Measurements from ENCODE around the gene TRIM52. TPM values are rescaled to one million over a fixed set of nuclear protein-coding genes. Genes with fewer than 3 reads are reported as not detected.

TRIM52 gene
- total and polyA plus RNA-seq, 2 of the 13 experiments (the other 11 are each of a cell fraction or from before 2014, with no cell fraction given): 7.2 to 11.6 TPM

DNA sequence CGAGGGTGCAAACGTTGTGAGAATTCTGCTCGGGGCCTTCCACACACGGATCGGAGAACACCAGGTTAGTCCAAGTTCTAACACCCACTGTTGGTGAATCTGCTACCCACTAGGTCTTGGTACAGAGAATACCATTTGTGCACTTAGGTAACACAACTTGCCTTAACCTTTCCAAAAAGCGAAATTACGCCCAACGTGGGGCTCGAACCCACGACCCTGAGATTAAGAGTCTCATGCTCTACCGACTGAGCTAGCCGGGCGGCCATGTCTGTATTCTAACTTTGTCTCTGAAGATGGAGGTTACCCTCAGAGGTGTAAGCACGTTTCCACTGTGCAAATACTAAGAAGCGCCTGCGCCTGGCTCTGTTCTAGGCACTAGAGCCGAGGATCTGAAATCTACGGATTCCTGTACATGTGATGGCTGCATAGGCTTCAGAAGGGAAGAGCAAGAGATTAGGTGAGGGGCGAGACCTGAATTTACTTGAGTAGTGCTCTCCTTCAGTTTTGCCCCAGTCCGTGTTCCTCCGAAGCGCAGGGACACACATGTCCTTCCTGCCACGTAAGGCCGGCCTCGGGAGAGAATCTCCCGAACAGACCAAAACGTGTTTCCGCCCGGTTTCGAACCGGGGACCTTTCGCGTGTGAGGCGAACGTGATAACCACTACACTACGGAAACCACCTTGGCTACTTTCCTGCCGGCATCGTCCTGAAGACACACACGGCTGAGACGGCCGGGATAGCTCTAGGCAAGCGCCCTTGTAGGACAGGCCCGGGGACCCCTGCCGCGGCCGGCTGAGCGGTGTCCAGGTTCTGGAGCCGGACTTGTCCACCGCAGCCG lies 38.9 kb downstream of the TRIM52 start (continued):
- TF ChIP-seq, protein P1, sequence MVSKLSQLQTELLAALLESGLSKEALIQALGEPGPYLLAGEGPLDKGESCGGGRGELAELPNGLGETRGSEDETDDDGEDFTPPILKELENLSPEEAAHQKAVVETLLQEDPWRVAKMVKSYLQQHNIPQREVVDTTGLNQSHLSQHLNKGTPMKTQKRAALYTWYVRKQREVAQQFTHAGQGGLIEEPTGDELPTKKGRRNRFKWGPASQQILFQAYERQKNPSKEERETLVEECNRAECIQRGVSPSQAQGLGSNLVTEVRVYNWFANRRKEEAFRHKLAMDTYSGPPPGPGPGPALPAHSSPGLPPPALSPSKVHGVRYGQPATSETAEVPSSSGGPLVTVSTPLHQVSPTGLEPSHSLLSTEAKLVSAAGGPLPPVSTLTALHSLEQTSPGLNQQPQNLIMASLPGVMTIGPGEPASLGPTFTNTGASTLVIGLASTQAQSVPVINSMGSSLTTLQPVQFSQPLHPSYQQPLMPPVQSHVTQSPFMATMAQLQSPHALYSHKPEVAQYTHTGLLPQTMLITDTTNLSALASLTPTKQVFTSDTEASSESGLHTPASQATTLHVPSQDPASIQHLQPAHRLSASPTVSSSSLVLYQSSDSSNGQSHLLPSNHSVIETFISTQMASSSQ (IDR thresholded peaks at IDR 0.05; ENCODE audit: low read depth): 0 out of 2 replicates have a peak, but pooled peaks have one; percentile 44
- TF ChIP-seq, protein P1 (CRISPR knock-in tag; IDR thresholded peaks at IDR 0.05; ENCODE audit: borderline replicate concordance): 0 out of 2 replicates have a peak, but pooled peaks have one; percentile 29
- TF ChIP-seq ARNTL (CRISPR knock-in tag; IDR thresholded peaks at IDR 0.05): peak; percentile 33; the same call in 1 of the 2 replicates
- no peak for TF ChIP-seq PAX8 (CRISPR knock-in tag; IDR thresholded peaks at IDR 0.05; ENCODE audit: borderline replicate concordance)
- peak; percentile 66; the same call in 1 of the 2 replicates for TF ChIP-seq ZFP62 (CRISPR knock-in tag; IDR thresholded peaks at IDR 0.05)
- TF ChIP-seq ZNF17 (CRISPR knock-in tag; IDR thresholded peaks at IDR 0.05): no peak
- TF ChIP-seq, protein P2, sequence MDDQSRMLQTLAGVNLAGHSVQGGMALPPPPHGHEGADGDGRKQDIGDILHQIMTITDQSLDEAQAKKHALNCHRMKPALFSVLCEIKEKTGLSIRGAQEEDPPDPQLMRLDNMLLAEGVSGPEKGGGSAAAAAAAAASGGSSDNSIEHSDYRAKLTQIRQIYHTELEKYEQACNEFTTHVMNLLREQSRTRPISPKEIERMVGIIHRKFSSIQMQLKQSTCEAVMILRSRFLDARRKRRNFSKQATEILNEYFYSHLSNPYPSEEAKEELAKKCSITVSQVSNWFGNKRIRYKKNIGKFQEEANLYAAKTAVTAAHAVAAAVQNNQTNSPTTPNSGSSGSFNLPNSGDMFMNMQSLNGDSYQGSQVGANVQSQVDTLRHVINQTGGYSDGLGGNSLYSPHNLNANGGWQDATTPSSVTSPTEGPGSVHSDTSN (CRISPR knock-in tag; IDR thresholded peaks at IDR 0.05; ENCODE audit: borderline replicate concordance): 0 out of 2 replicates have a peak, but pooled peaks have one; percentile 74
- TF ChIP-seq, protein P3, sequence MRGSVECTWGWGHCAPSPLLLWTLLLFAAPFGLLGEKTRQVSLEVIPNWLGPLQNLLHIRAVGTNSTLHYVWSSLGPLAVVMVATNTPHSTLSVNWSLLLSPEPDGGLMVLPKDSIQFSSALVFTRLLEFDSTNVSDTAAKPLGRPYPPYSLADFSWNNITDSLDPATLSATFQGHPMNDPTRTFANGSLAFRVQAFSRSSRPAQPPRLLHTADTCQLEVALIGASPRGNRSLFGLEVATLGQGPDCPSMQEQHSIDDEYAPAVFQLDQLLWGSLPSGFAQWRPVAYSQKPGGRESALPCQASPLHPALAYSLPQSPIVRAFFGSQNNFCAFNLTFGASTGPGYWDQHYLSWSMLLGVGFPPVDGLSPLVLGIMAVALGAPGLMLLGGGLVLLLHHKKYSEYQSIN (CRISPR knock-in tag; IDR thresholded peaks at IDR 0.05; ENCODE audit: borderline replicate concordance): no peak; the same call in 1 of the 2 replicates
- no peak for TF ChIP-seq GPN1 (CRISPR knock-in tag; IDR thresholded peaks at IDR 0.05; ENCODE audit: borderline replicate concordance)
- 0 out of 2 replicates have a peak, but pooled peaks have one; percentile 43 for TF ChIP-seq MEIS1 (CRISPR knock-in tag; IDR thresholded peaks at IDR 0.05; ENCODE audit: borderline replicate concordance)
- TF ChIP-seq ZFP37 (CRISPR knock-in tag; IDR thresholded peaks at IDR 0.05; ENCODE audit: borderline replicate concordance): no peak; the same call in 1 of the 2 replicates
- no peak for TF ChIP-seq SMARCC2 (IDR thresholded peaks at IDR 0.05)
- TF ChIP-seq IKZF4 (CRISPR knock-in tag; IDR thresholded peaks at IDR 0.05; ENCODE audit: borderline replicate concordance, low read depth, not compliant biosample characterization): no peak
- peak; percentile 73 for TF ChIP-seq HOXA3 (CRISPR knock-in tag; IDR thresholded peaks at IDR 0.05)
- TF ChIP-seq, protein P4, sequence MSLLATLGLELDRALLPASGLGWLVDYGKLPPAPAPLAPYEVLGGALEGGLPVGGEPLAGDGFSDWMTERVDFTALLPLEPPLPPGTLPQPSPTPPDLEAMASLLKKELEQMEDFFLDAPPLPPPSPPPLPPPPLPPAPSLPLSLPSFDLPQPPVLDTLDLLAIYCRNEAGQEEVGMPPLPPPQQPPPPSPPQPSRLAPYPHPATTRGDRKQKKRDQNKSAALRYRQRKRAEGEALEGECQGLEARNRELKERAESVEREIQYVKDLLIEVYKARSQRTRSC (CRISPR knock-in tag; IDR thresholded peaks at IDR 0.05; ENCODE audit: low read depth): no peak
- no peak for TF ChIP-seq MAFG (CRISPR knock-in tag; IDR thresholded peaks at IDR 0.05)
- TF ChIP-seq ZNF160 (CRISPR knock-in tag; IDR thresholded peaks at IDR 0.05): peak; percentile 55; the same call in 1 of the 2 replicates
- TF ChIP-seq, protein P5, sequence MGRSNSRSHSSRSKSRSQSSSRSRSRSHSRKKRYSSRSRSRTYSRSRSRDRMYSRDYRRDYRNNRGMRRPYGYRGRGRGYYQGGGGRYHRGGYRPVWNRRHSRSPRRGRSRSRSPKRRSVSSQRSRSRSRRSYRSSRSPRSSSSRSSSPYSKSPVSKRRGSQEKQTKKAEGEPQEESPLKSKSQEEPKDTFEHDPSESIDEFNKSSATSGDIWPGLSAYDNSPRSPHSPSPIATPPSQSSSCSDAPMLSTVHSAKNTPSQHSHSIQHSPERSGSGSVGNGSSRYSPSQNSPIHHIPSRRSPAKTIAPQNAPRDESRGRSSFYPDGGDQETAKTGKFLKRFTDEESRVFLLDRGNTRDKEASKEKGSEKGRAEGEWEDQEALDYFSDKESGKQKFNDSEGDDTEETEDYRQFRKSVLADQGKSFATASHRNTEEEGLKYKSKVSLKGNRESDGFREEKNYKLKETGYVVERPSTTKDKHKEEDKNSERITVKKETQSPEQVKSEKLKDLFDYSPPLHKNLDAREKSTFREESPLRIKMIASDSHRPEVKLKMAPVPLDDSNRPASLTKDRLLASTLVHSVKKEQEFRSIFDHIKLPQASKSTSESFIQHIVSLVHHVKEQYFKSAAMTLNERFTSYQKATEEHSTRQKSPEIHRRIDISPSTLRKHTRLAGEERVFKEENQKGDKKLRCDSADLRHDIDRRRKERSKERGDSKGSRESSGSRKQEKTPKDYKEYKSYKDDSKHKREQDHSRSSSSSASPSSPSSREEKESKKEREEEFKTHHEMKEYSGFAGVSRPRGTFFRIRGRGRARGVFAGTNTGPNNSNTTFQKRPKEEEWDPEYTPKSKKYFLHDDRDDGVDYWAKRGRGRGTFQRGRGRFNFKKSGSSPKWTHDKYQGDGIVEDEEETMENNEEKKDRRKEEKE (IDR thresholded peaks at IDR 0.05): no peak

Data from HepG2 (cell line).